Activated T-helper 1 cell treated with anti-CD3 and anti-CD28 coated beads, Interleukin-2, amount 50 U/mL, for 16 hours (primary cell): ENCODE data around the gene GGCX.
"Not testable (repeated sequence)": the region's sequence is repeated elsewhere in the genome, so short reads cannot be mapped to it uniquely, and the experiment has no call there.

ENCODE experiments used
- DNase-seq, 2 donors: peaks; one replicate each; pipeline ENCODE4 v3.0.0-alpha.2; 2020; ENCODE audit warnings: low read depth in 1 of 2, low spot score in 1 of 2

The GGCX gene

GRCh38 chr2:85577063-85577385, 15.7 kb upstream of the GGCX start:
- DNase-seq = no peak

- no peak for DNase-seq
These were observed 14.4 kb upstream of the GGCX start for GRCh38 chr2:85575739-85576138.

- DNase-seq = no peak
These were observed 5.0 kb upstream of the GGCX start for GRCh38 chr2:85566265-85566664.

DNA sequence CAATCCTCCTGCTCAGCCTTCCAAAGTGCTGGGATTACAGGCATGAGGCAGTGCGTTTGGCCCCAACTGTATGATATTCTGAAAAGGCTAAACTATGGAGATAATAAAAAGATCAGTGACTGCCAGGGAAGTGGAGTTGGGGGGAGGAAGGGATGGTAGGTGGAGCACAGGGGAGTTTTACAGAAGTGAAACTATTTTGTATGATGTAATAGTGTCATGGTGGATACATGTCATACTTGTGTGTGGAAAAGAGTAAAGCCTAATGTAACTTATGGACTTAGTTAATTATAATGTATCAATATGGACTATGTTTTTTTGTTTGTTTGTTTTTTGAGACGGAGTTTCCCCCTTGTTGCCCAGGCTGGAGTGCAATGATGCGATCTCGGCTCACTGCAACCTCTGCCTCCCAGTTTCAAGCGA, 2.9 kb upstream of the GGCX start:
- DNase-seq = no peak

- no peak for DNase-seq
These were observed 447 bp downstream of the GGCX start for GRCh38 chr2:85560812-85561279.

DNA sequence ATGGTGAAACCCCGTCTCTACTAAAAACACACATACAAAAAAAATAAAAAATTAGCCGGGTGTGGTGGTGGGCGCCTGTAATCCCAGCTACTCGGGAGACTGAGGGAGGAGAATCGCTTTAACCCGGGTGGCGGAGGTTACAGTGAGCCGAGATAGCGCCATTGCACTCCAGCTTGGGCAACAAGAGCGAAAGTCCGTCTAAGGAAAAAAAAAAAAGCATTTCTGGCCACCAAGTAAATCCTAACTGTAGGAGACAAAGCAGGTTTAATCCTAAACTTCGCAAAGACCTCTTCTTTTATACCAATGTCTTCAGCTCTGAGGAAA, 928 bp downstream of the GGCX start:
- DNase-seq = not testable (repeated sequence)

- DNase-seq = no peak
These were observed 3.1 kb downstream of the GGCX start for GRCh38 chr2:85558160-85558559.

DNA sequence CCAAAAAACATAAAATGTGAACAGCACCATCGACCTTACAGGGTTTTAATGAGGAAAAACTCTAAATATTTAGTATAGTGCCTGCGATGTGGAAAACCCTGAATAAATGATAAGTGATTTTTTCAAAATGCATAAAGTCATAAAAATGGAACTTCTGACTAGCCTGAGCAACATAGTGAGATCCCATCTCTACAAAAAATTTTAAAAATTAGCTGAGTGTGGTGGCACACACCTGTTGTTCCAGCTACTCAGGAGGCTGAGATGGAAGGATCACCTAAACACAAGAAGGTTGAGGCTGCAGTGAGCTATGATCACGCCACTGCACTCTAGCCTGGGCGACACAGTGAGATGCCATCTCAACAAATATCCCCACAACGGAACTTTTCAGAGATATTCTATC, 4.2 kb downstream of the GGCX start:
- no peak for DNase-seq

DNA sequence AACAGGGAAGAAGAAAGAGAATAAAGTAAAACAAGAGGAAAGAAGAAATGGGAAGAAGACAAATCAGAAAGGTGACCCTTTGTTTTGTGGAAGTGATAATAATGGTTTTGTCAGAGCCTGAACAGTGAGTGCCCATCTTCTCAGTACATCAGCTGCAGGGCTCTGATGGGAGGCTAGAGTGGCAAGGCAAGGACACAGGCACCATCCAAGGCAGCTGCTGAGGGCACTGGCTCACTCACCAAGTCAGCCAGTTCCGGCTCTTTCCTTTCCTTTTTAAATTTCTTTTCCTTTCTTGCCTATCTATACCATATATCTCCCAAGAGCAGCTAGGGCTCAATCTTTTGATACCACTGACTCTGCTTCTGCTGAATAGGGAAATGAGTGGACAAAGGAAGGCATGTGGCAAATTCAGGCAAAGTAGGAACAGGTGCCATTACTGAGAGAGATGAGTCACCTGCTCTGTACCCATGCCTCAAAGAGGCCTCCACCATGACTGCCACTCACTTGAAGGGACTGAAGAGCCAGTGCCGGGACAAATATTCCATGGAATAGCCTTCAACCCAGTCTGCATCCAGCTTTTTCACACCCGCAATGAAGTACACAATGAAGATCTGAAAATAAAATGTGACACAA, 6.2 kb downstream of the GGCX start:
- DNase-seq = no peak

GRCh38 chr2:85553184-85553583, 8.1 kb downstream of the GGCX start:
- no peak for DNase-seq

DNA sequence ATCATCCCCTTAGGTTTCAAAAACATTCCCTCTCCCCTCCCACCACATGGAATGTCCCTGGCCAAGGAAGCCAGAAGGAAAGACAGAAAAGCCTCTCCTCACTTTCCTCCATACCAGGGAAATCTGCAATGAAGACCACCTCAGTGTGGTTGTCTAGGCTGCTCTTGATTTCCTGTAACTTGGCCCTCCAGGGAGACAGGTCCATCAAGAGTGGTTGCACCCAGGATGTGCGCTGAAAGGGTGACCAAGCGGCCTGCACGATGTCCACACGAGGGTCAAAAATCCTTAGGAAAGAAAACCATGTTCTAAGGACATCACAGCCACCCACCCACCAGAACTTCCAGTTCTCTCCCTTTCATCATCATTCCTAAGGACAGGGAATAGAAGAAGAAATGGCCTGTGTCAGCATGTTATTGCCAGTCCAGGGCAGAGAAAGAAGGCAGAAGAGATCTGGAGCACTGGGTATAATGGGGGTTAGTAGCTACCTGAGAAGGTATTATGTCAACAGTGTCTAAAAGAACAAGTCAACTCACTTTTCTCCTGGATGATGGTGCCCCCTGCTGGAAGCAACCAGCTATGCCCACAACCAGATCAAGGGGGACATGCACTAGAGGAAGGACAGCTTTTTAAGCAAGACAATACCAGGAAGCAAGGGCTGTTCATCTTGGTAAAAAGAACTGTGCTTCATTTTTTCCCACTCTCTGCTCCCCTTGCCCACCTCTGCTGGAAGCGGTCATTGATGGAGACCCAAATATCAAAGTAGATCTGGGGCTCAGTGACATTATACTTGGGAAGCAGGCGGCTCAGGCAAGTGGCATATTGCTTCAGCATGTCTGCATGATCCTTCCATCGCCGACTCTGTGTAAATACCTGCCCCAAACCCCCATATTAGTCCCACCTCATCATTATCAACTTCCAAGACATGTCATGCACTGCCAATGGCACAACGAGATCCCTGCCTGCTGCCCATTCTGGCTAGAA, 9.3 kb downstream of the GGCX start:
- DNase-seq = peak; percentile 75 to 83

- DNase-seq = no peak
These were observed 10.8 kb downstream of the GGCX start for GRCh38 chr2:85550486-85550885.

DNA sequence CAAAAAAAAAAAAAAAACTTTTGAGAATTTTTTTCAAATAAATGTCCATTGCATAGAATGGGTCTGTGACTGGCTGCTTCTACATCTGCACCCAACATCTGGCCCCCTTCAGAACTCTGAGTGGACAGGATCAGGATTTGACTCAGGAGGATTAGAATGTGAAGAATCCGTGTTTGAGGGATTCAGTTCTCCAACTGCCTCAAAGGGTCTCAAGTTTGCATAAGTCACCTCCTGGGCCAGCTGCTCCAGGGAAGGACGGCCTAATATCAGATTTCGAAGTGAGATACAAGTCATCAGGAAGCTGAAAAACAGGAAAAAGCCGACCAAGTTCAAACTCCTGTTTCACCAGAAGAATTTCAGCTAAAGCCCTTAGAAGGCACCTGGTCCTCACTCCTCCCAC, 11.5 kb downstream of the GGCX start:
- DNase-seq = no peak

- DNase-seq = no peak
These were observed 12.2 kb downstream of the GGCX start for GRCh38 chr2:85549095-85549494.

GRCh38 chr2:85548608-85548900, 12.7 kb downstream of the GGCX start:
- DNase-seq = no peak

DNA sequence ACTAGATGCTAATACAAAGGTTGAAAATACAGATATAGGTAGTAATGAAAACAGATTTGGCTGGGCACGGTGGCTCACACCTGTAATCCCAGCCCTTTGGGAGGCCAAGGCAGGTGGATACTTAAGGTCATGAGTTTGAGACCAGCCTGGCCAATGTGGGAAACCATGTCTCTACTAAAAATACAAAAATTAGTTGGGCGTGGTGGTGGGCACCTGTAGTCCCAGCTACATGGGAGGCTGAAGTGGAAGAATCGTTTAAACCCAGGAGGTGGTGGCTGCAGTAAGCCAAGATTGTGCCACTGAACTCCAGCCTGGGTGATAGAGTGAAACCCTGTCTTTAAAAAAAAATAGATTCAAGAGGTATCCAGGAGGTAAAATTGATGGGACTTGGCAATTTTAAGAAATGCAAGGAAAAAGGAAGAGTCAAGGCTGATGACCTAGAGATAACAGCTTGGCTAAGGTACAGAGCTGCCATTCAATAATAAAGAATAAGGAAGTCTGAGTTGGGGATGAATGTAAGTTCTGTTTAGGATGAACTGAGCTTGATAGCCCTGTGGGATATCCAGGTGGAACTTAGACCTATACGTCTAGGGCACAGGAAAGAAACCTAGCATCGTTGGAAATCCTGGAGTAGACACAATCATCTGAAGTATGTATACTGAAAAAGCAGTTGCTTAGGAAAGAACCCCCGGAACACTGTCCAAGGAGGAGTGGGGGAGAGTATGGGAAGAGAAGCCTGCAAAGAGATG, 13.3 kb downstream of the GGCX start:
- DNase-seq = no peak

GRCh38 chr2:85547089-85547858, 14.0 kb downstream of the GGCX start:
- DNase-seq = no peak

DNA sequence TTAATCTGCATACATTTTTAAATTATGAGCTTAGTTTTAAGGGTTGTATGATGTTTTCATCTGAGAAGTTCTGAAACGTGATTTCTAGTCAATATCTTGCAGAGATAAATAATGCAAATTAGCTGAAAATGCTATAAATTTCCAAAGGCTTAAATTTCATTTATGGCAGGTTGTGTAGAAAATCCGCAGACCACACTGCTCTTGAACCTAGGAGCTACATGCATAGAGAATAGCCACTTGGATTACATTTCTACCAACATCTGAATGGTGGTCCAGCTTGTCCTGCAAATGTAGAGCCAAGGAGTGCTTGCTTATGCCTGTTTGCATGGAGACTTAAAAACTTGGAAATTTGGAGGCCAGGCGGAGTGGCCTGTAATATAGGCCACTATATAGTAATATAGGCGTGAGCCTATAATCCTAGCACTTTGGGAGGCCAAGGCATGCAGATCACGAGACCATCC, 15.5 kb downstream of the GGCX start:
- no peak for DNase-seq

DNA sequence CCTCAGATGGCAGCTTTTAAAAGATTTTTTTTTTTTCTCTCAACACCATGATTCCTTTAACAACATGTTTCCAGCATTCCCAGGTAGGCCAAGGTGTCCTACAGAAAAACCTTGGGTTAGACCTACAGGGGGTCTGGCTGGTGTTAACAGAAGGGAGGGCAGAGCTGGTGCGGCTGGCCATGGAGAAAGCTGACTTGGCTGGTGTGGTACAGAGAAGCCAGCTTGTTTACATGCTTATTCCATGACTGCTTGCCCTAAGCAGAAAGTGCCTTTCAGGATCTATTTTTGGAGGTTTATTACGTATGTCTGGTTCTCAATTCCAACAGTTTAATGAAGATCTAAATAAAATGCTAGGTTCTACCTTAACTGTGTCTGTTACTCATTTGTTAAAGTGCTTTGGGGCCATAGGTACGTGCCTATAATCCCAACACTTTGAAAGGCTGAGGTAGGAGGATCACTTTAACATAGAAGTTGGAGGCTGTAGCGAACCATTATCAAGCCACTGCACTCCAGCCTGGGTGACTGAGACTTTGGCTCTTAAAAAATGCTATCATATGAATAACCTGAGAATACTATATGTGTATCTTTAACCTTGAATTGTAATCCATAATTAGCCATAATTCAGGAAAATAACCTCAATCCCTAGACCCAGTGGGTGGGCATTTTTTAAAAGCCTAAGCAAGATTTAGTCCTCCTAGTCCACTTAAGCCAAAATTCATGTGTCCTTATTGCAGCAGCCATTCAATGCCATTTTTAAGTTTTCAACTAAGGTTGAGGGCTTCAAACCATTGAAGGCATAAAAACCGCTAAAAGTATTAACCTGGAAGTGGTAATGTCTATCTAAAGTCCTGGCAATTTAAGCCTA, 16.1 kb downstream of the GGCX start:
- DNase-seq = not testable (repeated sequence)

GRCh38 chr2:85544254-85544691, 17.0 kb downstream of the GGCX start:
- DNase-seq = not testable (repeated sequence)
